HEK293 (cell line): ENCODE data around the gene ACER3.

ENCODE experiments used
- CTCF ChIA-PET: fragments of 350-600 bp; formaldehyde crosslinking; extraction: SDS; loops from one replicate; lab custom pipeline; 2021; ENCODE audit warnings: antibody characterized with exemption; lab: Yijun Ruan, JAX
- POLR2A ChIA-PET: fragments of 300-600 bp; formaldehyde crosslinking; extraction: SDS; loops from one replicate; lab custom pipeline; 2020; ENCODE audit warnings: antibody characterized with exemption, inconsistent platforms; lab: Yijun Ruan, JAX
- H3K27ac ChIP-seq: fragments of 200-500 bp; sonication (Bioruptor generic); 2 replicates; pipeline ENCODE4 v1.5.1; 2014; ENCODE audit warnings: low read depth, low read length, control low read depth, inconsistent platforms; ENCODE audit errors: extremely low read depth
- H3K36me3 ChIP-seq, 2 experiments: fragments of 200-500 bp in 1 of 2; sonication (Bioruptor generic) in 1 of 2; 1 replicate in 1 of 2; 2 replicates in 1 of 2; pipeline ENCODE4 v1.5.1; 2014 to 2017; ENCODE audit warnings: inconsistent platforms in 2 of 2, low read length in 2 of 2; ENCODE audit not compliant: control insufficient read depth in 2 of 2, insufficient read depth in 1 of 2
- H3K4me1 ChIP-seq: fragments of 200-500 bp; sonication (Bioruptor generic); 2 replicates; pipeline ENCODE4 v1.5.1; 2014; ENCODE audit warnings: mild to moderate bottlenecking, low read length, inconsistent platforms; ENCODE audit not compliant: control insufficient read depth, insufficient read depth
- H3K4me3 ChIP-seq: 2 replicates; pipeline ENCODE4 v1.5.1; 2011; ENCODE audit warnings: low read depth, mild to moderate bottlenecking, control low read depth, low read length, moderate library complexity
- H3K9me3 ChIP-seq: fragments of 200-500 bp; sonication (Bioruptor generic); 2 replicates; pipeline ENCODE4 v1.5.1; 2014; ENCODE audit warnings: low read depth, low read length, inconsistent platforms; ENCODE audit not compliant: control insufficient read depth, insufficient read depth
- HOXC10 ChIP-seq: sonication (generic); formaldehyde crosslinking; IDR thresholded peaks from 2 replicates; pipeline ENCODE4 v1.8.1; 2023; ENCODE audit warnings: mild to moderate bottlenecking, missing genetic modification reagents
- OVOL3 ChIP-seq: fragments of 450-650 bp; formaldehyde crosslinking; IDR thresholded peaks from 2 replicates; pipeline ENCODE4 v1.5.1; 2016; ENCODE audit warnings: missing biosample characterization, missing genetic modification characterization
- SCRT1 ChIP-seq: fragments of 450-650 bp; formaldehyde crosslinking; IDR thresholded peaks from 2 replicates; pipeline ENCODE4 v1.5.1; 2016; ENCODE audit warnings: missing biosample characterization, missing genetic modification characterization, borderline replicate concordance
- SCRT2 ChIP-seq: fragments of 450-650 bp; formaldehyde crosslinking; IDR thresholded peaks from 2 replicates; pipeline ENCODE4 v1.5.1; 2016; ENCODE audit warnings: missing biosample characterization, missing genetic modification characterization
- ZBTB8A ChIP-seq: fragments of 450-650 bp; formaldehyde crosslinking; IDR thresholded peaks from 2 replicates; pipeline ENCODE4 v1.5.1; 2016; ENCODE audit warnings: missing biosample characterization, missing genetic modification characterization
- ZFP69B ChIP-seq: fragments of 450-650 bp; formaldehyde crosslinking; IDR thresholded peaks from 2 replicates; pipeline ENCODE4 v1.5.1; 2016; ENCODE audit warnings: missing biosample characterization, missing genetic modification characterization
- ZNF133 ChIP-seq: fragments of 450-650 bp; formaldehyde crosslinking; IDR thresholded peaks from 2 replicates; pipeline ENCODE4 v1.5.1; 2016; ENCODE audit warnings: missing biosample characterization, missing genetic modification characterization
- ZNF19 ChIP-seq: fragments of 450-650 bp; formaldehyde crosslinking; IDR thresholded peaks from 2 replicates; pipeline ENCODE4; 2016; ENCODE audit warnings: missing biosample characterization, missing genetic modification characterization, low read depth
- ZNF214 ChIP-seq: fragments of 450-650 bp; formaldehyde crosslinking; IDR thresholded peaks from 2 replicates; pipeline ENCODE4 v1.5.1; 2017; ENCODE audit warnings: missing biosample characterization, mild to moderate bottlenecking, missing genetic modification characterization, borderline replicate concordance
- ZNF394 ChIP-seq: fragments of 450-650 bp; formaldehyde crosslinking; IDR thresholded peaks from 2 replicates; pipeline ENCODE4 v1.5.1; 2016; ENCODE audit warnings: missing biosample characterization, missing genetic modification characterization, mild to moderate bottlenecking, moderate library complexity, borderline replicate concordance
- ZNF530 ChIP-seq: fragments of 450-650 bp; formaldehyde crosslinking; IDR thresholded peaks from 2 replicates; pipeline ENCODE4 v1.5.1; 2016; ENCODE audit warnings: low read depth, missing biosample characterization, missing genetic modification characterization
- ZNF626 ChIP-seq: fragments of 450-650 bp; sonication (Bioruptor Pico); formaldehyde crosslinking; IDR thresholded peaks from 2 replicates; pipeline ENCODE4 v1.5.1; 2018; ENCODE audit warnings: missing biosample characterization, missing genetic modification characterization, inconsistent platforms
- ZSCAN18 ChIP-seq: fragments of 450-650 bp; formaldehyde crosslinking; IDR thresholded peaks from 2 replicates; pipeline ENCODE4 v1.5.1; 2016; ENCODE audit warnings: missing biosample characterization, missing genetic modification characterization
- TF ChIP-seq, protein P1 (sequence below): IDR thresholded peaks from 2 replicates; pipeline ENCODE4 v1.6.1; 2011; ENCODE audit warnings: mild to moderate bottlenecking, low read depth, low read length, borderline replicate concordance

Gene ACER3

GRCh38 chr11:77036398-77036797 is 175.7 kb downstream of the ACER3 start:
- peaks cover 9% of the 10 kb centered on the region; the same call in 1 of the 2 replicates for H3K4me1 ChIP-seq
- CTCF ChIA-PET, result interaction anchor here (0.7 to 5.1 kb wide), 7 partner anchors 9 to 319 kb away, joined by 3 to 33 read pairs (median 3); no protein-coding TSS in a partner anchor
- no peak overlapping the region for H3K4me3 ChIP-seq

GRCh38 chr11:77037057-77037456 is 176.3 kb downstream of the ACER3 start:
- Histone ChIP-seq H3K27ac (no peak overlapping the region), H3K4me1 (peaks cover 9% of the 10 kb centered on the region; the same call in 1 of the 2 replicates), H3K4me3 (no peak overlapping the region), H3K36me3 (no peaks in the 10 kb centered on the region), H3K9me3 (no peaks in the 10 kb centered on the region)
- TF ChIP-seq ZBTB8A (tag by site-specific recombination) (no peak), SCRT2 (tag by site-specific recombination) (peak; percentile 75), ZNF394 (tag by site-specific recombination) (no peak), ZNF133 (no peak), ZNF530 (tag by site-specific recombination) (no peak), SCRT1 (tag by site-specific recombination) (peak; percentile 76; the same call in 1 of the 2 replicates)
- POLR2A ChIA-PET, result no interaction called here
- CTCF ChIA-PET, result interaction anchor here (0.9 to 5.1 kb wide), 5 partner anchors 8 to 225 kb away, joined by 3 to 33 read pairs (median 4); no protein-coding TSS in a partner anchor

More at GRCh38 chr11:77036398-77036797, 175.7 kb downstream of the ACER3 start:
- POLR2A ChIA-PET, result no interaction called here
- Histone ChIP-seq H3K9me3 (no peaks in the 10 kb centered on the region), H3K36me3 (no peaks in the 10 kb centered on the region), H3K27ac (no peak overlapping the region)
- TF ChIP-seq ZFP69B (tag by site-specific recombination) (no peak), OVOL3 (tag by site-specific recombination) (no peak), HOXC10 (CRISPR knock-in tag) (no peak), ZSCAN18 (tag by site-specific recombination) (no peak)

DNA sequence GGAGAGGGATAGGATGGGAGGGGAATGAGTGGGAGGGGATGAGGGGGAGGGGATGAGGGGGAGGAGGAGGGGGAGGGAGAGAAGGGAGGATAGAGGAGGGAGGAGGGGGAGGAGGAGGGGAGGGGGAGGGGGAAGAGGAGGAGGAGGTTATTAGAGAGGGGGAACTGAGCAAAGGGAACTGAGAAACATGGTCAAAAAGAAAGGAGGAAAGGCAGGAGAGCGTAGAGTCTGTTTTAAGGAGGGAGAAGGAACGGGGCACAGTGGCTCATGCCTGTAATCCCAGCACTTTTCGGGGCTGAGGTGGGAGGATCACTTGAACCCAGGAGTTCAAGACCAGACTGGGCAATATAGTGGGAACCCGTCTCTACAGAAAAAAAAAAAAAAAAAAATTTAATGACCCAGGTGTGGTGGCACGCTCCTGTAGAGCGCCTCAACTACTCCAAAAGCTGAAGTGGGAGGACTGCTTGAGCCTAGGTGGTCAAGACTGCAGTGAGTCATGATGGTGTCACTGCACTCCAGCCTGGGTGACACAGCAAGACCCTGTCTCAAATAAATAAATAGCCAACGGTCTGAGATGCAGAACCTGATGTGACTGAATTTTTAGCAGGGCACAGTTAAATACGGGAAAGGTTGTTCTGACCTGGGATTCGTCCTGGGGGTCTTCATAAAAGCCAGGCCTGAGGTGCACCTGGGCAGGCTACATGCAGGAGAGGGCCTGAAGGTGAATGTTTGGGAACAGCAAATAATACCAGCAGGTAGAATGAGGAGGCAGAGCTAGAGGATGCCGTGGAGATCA is 177.5 kb downstream of the ACER3 start:
- Histone ChIP-seq H3K9me3 (no peaks in the 10 kb centered on the region), H3K36me3 (no peaks in the 10 kb centered on the region), H3K4me3 (no peak overlapping the region)
- POLR2A ChIA-PET, result no interaction called here
- no peak for TF ChIP-seq ZNF626 (tag by site-specific recombination)
- TF ChIP-seq ZNF19 (tag by site-specific recombination), result no peak
- TF ChIP-seq, protein P1, sequence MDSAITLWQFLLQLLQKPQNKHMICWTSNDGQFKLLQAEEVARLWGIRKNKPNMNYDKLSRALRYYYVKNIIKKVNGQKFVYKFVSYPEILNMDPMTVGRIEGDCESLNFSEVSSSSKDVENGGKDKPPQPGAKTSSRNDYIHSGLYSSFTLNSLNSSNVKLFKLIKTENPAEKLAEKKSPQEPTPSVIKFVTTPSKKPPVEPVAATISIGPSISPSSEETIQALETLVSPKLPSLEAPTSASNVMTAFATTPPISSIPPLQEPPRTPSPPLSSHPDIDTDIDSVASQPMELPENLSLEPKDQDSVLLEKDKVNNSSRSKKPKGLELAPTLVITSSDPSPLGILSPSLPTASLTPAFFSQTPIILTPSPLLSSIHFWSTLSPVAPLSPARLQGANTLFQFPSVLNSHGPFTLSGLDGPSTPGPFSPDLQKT, result no peak
- no peak for TF ChIP-seq ZNF214 (tag by site-specific recombination)
- TF ChIP-seq, all 188 proteins: peak for 0
- H3K27ac ChIP-seq, result no peak overlapping the region
- CTCF ChIA-PET, result interaction anchor here (0.5 to 5.1 kb wide), 5 partner anchors 7 to 180 kb away, joined by 3 to 33 read pairs (median 12); no protein-coding TSS in a partner anchor
- H3K4me1 ChIP-seq, result peaks cover 9% of the 10 kb centered on the region; the same call in 1 of the 2 replicates
